Ishikawa (cell line): ENCODE results near the gene PRKD2.
A peak's percentile ranks its signal among the peaks of the same experiment; 100 is the strongest.

ENCODE experiments used
- CEBPB ChIP-seq: IDR thresholded peaks from 2 replicates; pipeline ENCODE4 v1.6.1; 2012
- CREB1 ChIP-seq: IDR thresholded peaks from 2 replicates; pipeline ENCODE4 v1.6.1; 2012; ENCODE audit warnings: low read depth
- EGR1 ChIP-seq: IDR thresholded peaks from 2 replicates; pipeline ENCODE4 v1.6.1; 2012
- EP300 ChIP-seq: IDR thresholded peaks from 2 replicates; pipeline ENCODE4 v1.6.1; 2012; ENCODE audit warnings: borderline replicate concordance
- FOXM1 ChIP-seq: IDR thresholded peaks from 2 replicates; pipeline ENCODE4 v1.6.1; 2012; ENCODE audit warnings: low read depth, borderline replicate concordance
- NFIC ChIP-seq: IDR thresholded peaks from 2 replicates; pipeline ENCODE4 v1.6.1; 2012
- RAD21 ChIP-seq: IDR thresholded peaks from 2 replicates; pipeline ENCODE4 v1.6.1; 2012; ENCODE audit warnings: low read depth
- TAF1 ChIP-seq: IDR thresholded peaks from 2 replicates; pipeline ENCODE4 v1.6.1; 2012; ENCODE audit warnings: low read depth, mild to moderate bottlenecking
- TCF12 ChIP-seq: IDR thresholded peaks from 2 replicates; pipeline ENCODE4 v1.6.1; 2012; ENCODE audit warnings: low read depth
- TEAD4 ChIP-seq: IDR thresholded peaks from 2 replicates; pipeline ENCODE4 v1.6.1; 2012
- YY1 ChIP-seq: IDR thresholded peaks from 2 replicates; pipeline ENCODE4 v1.6.1; 2012; ENCODE audit warnings: low read depth
- ZBTB7A ChIP-seq: IDR thresholded peaks from 2 replicates; pipeline ENCODE4 v1.6.1; 2012; ENCODE audit warnings: low read depth
- TF ChIP-seq, protein P1 (sequence below): IDR thresholded peaks from 2 replicates; pipeline ENCODE4 v1.6.1; 2012
- TF ChIP-seq, protein P2 (sequence below): IDR thresholded peaks from 2 replicates; pipeline ENCODE4 v1.6.1; 2012
- TF ChIP-seq, protein P3 (sequence below): IDR thresholded peaks from 2 replicates; pipeline ENCODE4 v1.6.1; 2012; ENCODE audit warnings: low read depth, mild to moderate bottlenecking

Gene PRKD2

DNA sequence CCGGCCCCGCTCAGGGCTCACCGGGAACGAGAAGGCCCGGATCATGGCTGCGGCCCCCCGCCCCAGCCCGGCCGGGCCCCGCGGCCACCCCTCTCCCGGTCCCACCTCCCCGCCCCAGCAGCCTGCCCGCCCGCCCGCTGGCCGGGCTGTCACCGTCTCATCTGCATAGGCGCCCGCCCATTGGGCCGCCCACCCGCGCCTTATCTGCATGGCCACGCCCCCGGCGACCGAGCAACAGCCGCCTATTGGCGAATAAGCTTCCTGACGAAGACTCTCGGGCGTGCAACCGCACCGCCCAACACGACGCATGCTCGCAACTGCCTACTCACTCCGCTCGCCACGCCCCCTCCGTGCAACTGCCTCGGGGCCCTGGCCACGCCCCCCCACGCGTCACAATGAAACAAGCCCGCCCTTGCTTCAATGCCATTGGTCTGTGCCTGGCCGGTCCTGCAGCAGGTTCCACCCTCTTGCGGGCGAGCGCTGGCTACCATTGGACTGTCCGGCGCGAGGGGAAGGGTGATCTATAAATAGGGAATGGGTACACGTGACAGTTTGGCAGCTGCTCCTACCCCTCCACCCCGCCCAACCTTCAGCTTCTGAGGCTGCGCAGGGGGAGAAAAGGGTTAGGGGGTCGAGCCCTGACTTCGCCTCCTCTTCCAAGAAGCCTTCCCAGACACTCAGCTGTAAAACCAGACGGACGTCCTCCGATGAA is 55.7 kb downstream of the PRKD2 start, which contains the start of gene DACT3:
TSS of gene DACT3 (minus strand) at position 163 of the 712 bp plus-strand sequence. CDS start at position 45, 118 bp downstream.
- TF ChIP-seq, protein P1, sequence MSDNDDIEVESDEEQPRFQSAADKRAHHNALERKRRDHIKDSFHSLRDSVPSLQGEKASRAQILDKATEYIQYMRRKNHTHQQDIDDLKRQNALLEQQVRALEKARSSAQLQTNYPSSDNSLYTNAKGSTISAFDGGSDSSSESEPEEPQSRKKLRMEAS, result peak; percentile 63
- TF ChIP-seq NFIC, result peak; percentile 78
- TF ChIP-seq, protein P2, sequence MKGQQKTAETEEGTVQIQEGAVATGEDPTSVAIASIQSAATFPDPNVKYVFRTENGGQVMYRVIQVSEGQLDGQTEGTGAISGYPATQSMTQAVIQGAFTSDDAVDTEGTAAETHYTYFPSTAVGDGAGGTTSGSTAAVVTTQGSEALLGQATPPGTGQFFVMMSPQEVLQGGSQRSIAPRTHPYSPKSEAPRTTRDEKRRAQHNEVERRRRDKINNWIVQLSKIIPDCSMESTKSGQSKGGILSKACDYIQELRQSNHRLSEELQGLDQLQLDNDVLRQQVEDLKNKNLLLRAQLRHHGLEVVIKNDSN, result peak; percentile 92
- TF ChIP-seq YY1, result no peak
- TF ChIP-seq CREB1, result peak; percentile 73
- TF ChIP-seq ZBTB7A, result 0 out of 2 replicates have a peak, but pooled peaks have one; percentile 3
- TF ChIP-seq, protein P3, sequence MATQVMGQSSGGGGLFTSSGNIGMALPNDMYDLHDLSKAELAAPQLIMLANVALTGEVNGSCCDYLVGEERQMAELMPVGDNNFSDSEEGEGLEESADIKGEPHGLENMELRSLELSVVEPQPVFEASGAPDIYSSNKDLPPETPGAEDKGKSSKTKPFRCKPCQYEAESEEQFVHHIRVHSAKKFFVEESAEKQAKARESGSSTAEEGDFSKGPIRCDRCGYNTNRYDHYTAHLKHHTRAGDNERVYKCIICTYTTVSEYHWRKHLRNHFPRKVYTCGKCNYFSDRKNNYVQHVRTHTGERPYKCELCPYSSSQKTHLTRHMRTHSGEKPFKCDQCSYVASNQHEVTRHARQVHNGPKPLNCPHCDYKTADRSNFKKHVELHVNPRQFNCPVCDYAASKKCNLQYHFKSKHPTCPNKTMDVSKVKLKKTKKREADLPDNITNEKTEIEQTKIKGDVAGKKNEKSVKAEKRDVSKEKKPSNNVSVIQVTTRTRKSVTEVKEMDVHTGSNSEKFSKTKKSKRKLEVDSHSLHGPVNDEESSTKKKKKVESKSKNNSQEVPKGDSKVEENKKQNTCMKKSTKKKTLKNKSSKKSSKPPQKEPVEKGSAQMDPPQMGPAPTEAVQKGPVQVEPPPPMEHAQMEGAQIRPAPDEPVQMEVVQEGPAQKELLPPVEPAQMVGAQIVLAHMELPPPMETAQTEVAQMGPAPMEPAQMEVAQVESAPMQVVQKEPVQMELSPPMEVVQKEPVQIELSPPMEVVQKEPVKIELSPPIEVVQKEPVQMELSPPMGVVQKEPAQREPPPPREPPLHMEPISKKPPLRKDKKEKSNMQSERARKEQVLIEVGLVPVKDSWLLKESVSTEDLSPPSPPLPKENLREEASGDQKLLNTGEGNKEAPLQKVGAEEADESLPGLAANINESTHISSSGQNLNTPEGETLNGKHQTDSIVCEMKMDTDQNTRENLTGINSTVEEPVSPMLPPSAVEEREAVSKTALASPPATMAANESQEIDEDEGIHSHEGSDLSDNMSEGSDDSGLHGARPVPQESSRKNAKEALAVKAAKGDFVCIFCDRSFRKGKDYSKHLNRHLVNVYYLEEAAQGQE, result no peak
- TF ChIP-seq EP300, result no peak

DNA sequence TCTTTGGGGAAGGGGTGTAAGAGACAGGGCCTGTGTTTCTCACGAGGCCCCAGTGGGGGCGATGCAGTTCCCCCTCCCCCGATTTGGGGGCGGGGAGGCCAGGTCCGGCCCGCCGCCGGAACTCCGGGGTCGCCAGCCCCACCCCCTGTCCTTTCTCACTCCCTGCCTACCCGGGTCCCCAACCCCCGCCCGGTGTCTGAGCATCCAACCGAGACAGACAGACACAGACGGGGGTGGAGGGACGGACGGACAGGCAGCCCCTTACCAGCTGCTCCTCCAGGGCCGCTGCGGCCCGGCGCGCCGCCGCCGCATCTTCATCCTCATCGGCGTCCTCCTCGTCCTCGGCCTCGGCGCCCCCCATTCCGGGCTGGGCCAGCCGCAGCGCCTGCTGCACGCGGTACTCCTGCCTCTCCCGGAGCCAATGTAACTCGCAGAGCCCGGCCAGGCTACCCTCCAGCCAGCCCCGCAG is 56.3 kb downstream of the PRKD2 start:
- TF ChIP-seq EP300 (no peak), ZBTB7A (peak; percentile 87)

DNA sequence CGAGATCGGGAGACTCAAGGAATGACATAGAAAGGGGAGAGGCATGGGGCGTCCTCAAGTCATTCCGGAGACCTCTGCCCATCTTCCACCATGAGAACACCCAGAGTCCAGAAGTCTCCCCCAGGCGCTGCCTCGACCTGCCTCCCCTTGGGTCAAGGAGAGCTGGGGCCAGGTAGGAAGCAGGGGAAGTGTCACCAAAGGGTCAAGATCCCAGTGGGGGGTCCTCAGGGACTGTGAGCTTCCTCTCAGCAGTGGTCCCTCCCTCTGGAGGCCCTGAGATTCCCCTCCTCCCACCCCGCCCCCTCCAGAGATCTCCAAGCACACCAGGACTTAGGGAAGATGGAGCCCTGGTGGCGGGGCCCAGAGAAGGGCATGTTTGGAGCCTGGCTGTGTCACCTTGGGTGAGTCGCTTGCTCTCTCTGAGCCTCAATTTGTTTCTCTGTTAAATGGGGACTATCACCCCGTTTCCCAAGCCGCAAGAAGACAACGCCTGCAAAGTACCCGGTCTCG is 56.9 kb downstream of the PRKD2 start:
- no peak for TF ChIP-seq CEBPB
- TF ChIP-seq CREB1, result no peak
- TF ChIP-seq EP300, result no peak
- TF ChIP-seq FOXM1, result no peak
- no peak for TF ChIP-seq YY1
- TF ChIP-seq TCF12, result no peak
- TF ChIP-seq, protein P3, result no peak

DNA sequence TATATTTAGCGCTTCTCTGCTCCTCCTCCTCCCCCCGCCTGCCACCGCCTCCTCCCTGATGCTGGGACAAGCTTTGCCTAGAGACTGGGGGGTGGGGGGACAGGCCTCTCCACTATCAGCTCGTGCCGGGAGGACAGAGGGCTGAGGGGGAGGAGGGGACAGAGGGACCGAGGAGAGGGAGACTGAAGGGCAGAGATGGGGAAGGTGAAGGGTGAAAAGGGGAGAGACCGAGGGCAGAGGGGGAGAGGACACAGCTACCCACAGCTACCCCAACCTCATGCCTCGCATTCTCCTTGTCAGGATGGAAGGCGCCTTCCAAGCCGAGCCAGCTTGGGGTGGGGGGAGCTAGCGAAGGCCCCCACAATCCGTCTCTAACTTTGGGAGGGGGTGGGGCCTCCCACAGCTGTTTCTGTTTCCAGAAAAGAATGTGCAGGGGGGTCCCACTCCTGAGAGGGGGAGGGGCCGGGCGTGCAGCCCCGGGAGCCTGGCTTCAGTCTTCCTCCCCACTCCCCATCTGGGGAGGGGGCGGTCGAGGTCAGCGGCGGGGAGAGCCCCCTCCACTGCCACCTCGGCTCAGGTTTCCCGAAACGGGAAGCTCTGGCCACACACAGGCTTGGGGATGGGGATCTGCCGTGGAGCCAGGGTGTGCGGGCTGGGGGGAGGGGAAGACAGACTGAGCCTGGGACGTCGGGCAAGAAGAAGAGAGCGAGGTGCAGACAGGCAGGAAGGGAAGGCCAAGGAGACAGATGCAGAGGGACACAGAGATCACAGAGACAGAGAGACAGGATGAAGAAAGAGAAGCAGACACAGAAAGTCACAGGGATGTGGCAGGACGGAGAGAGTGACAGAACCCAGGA is 57.5 kb downstream of the PRKD2 start:
- TF ChIP-seq ZBTB7A, result no peak
- no peak for TF ChIP-seq NFIC
- TF ChIP-seq CEBPB, result no peak

DNA sequence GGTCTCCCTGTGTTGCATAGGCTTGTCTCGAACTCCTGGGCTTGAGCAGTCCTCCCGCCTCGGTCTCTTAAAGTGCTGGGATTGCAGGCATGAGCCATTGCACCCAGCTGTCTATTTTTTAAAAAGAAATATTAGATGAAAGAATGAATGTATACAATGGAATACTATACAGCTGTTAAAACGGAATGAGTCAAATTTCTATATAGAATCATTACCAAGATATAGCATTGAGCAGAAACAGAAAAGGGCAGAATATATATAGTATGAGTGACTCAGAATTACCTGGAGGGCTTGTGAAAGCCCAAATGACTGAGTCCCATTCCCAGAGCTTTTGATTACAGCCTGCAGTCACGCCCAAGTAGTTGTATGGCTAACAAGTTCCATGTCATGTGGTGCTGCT is 60.4 kb downstream of the PRKD2 start:
- TF ChIP-seq EP300 (no peak), FOXM1 (no peak), TCF12 (no peak)
- TF ChIP-seq, protein P3, result no peak

DNA sequence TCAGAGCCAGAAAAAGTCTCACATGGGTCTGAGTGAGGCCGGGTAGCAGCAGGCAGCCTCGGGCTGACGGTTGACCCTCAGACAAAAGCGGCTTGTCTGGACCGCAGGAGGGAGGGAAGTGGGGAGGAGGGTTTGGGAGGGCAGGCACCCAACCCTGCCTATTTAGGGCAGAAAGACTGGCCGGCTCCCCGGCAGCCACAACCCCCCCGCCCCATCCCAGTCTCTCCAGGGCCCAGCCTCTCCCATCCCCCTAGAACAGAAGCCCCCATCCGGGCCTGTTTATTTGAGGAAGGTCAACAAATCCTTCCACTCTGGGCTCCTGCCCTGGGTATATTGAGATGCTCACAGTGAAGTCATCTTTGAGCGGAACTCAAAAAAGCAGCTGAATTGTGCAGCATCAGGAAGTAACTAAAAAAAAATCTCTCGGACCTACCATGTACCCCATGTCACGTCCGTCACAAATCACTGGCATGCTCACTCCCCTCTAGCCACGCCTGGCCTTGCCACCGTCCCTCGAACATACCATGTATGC is 62.2 kb downstream of the PRKD2 start:
- TF ChIP-seq NFIC (no peak), TCF12 (no peak), ZBTB7A (no peak), TAF1 (no peak), TEAD4 (no peak), CREB1 (no peak), YY1 (no peak), EP300 (no peak), RAD21 (no peak), CEBPB (no peak), EGR1 (no peak), FOXM1 (no peak)
- TF ChIP-seq, protein P2, result no peak
- TF ChIP-seq, protein P1, result no peak
- TF ChIP-seq, protein P3, result no peak
